Naive thymus-derived CD4-positive, alpha-beta T cell (primary cell): ENCODE data around the gene NFKBIZ. TPM values are rescaled to one million over a fixed set of nuclear protein-coding genes. Genes with fewer than 3 reads are reported as not detected.

ENCODE experiments used
- ATAC-seq: fragments of 150-1000 bp; cut with Tn5 transposase; 2 replicates; pipeline ENCODE4 v1.10.0; 2021; ENCODE audit warnings: mild to moderate bottlenecking, moderate library complexity
- CTCF ChIA-PET: fragments of 350-600 bp; sonication (Branson Sonifier 250); formaldehyde crosslinking; loops from one replicate; lab custom pipeline; 2021; ENCODE audit warnings: antibody characterized with exemption; lab: Charles Lee
- POLR2A ChIA-PET: fragments of 350-600 bp; sonication (Branson Sonifier 250); formaldehyde crosslinking; loops from one replicate; lab custom pipeline; 2021; ENCODE audit warnings: antibody characterized with exemption, inconsistent platforms; lab: Charles Lee
- DNase-seq, 9 donors: peaks; one replicate each; pipeline versions ENCODE4 v3.0.0 to v3.0.0-alpha.2; 2020 to 2022; ENCODE audit warnings: mixed read lengths in 1 of 9
- H3K27ac ChIP-seq: one replicate; pipeline ENCODE4 v1.7.0; 2013; ENCODE audit warnings: mild to moderate bottlenecking, low read depth, low read length, moderate library complexity
- H3K27me3 ChIP-seq, 2 donors: one replicate each; pipeline ENCODE4 v1.7.0; 2013; ENCODE audit warnings: low read length in 2 of 2, mild to moderate bottlenecking in 2 of 2, moderate library complexity in 2 of 2; ENCODE audit not compliant: control insufficient read depth in 2 of 2, insufficient read depth in 2 of 2
- H3K36me3 ChIP-seq, 3 experiments: 1 replicate in 2 of 3; 2 replicates in 1 of 3; pipeline ENCODE4 v1.7.0; 2013; ENCODE audit warnings: low read length in 3 of 3, mild to moderate bottlenecking in 3 of 3, moderate library complexity in 1 of 3; ENCODE audit not compliant: insufficient read depth in 3 of 3, control insufficient read depth in 2 of 3
- H3K4me1 ChIP-seq, 2 donors: one replicate each; pipeline ENCODE4 v1.7.0; 2013; ENCODE audit warnings: low read length in 2 of 2, mild to moderate bottlenecking in 2 of 2, moderate library complexity in 1 of 2; ENCODE audit not compliant: control insufficient read depth in 2 of 2, insufficient read depth in 2 of 2
- H3K4me3 ChIP-seq: 2 replicates; pipeline ENCODE4 v1.7.0; 2013; ENCODE audit warnings: mild to moderate bottlenecking, low read length
- H3K9me3 ChIP-seq, 3 experiments: 1 replicate in 2 of 3; 2 replicates in 1 of 3; pipeline ENCODE4 v1.7.0; 2013; ENCODE audit warnings: low read length in 3 of 3; ENCODE audit not compliant: control insufficient read depth in 2 of 3
- H3K27ac Mint-ChIP-seq, 9 donors: one replicate each; pipeline ENCODE4 v1.8.0; 2020 to 2022; ENCODE audit warnings: mixed read lengths in 9 of 9, mild to moderate bottlenecking in 8 of 9, moderate library complexity in 5 of 9, inconsistent platforms in 2 of 9
- H3K27me3 Mint-ChIP-seq, 5 donors: one replicate each; pipeline ENCODE4 v1.8.0; 2021 to 2022; ENCODE audit warnings: mixed read lengths in 5 of 5, mild to moderate bottlenecking in 1 of 5
- H3K36me3 Mint-ChIP-seq, 5 donors: one replicate each; pipeline ENCODE4 v1.8.0; 2020 to 2022; ENCODE audit warnings: mixed read lengths in 5 of 5, mild to moderate bottlenecking in 3 of 5, inconsistent platforms in 1 of 5
- H3K4me1 Mint-ChIP-seq, 7 donors: one replicate each; pipeline ENCODE4 v1.8.0; 2020 to 2022; ENCODE audit warnings: mixed read lengths in 7 of 7, mild to moderate bottlenecking in 3 of 7, inconsistent platforms in 1 of 7
- H3K4me3 Mint-ChIP-seq, 10 donors: one replicate each; pipeline ENCODE4 v1.8.0; 2020 to 2022; ENCODE audit warnings: mild to moderate bottlenecking in 10 of 10, mixed read lengths in 10 of 10, moderate library complexity in 6 of 10, inconsistent platforms in 2 of 10
- H3K9me3 Mint-ChIP-seq, 11 donors: one replicate each; pipeline ENCODE4 v1.8.0; 2020 to 2022; ENCODE audit warnings: mixed read lengths in 11 of 11, mild to moderate bottlenecking in 4 of 11, inconsistent platforms in 1 of 11, moderate library complexity in 1 of 11
- intact Hi-C, 2 donors: fragments of 100-400 bp; cut with micrococcal nuclease; formaldehyde crosslinking; loops; one replicate each; pipeline ENCODE4 v1.15.1; 2023
- polyA plus RNA-seq, 2 donors: library from polyadenylated mRNA; unstranded; fragments of 300-500 nt; fragmentation: Illumina TruSeq; gene quantifications; one replicate each; pipeline ENCODE4 v1.2.3, GENCODE V29; 2021
- total RNA-seq, 6 experiments: library from RNA in 5 of 6; stranded (reverse) in 5 of 6; gene quantifications; 1 replicate in 5 of 6; 2 replicates in 1 of 6; pipeline ENCODE4 v1.2.3 and lab custom pipeline; 2021 to 2026

The NFKBIZ gene
- total and polyA plus RNA-seq, 7 experiments from 2014 or later = 21.0 to 913 (median 117) TPM

GRCh38 chr3:101811875-101812274 lies 37.4 kb upstream of the NFKBIZ start:
- intact Hi-C loops = loop anchor here (5.0 kb wide), 2 partner anchors 245 to 300 kb away; no protein-coding TSS in a partner anchor
- H3K4me1 ChIP-seq = peaks cover 0 to 32% of the 10 kb centered on the region in 2 donors
- no peaks in the 10 kb centered on the region for H3K9me3 Mint-ChIP-seq
- H3K4me3 Mint-ChIP-seq = no peak overlapping the region
- H3K27ac Mint-ChIP-seq = peak overlapping the region in 4 of 9 donors; percentile 32 to 58 (median 44)
- no peaks in the 10 kb centered on the region for H3K9me3 ChIP-seq
- no peaks in the 10 kb centered on the region for H3K27me3 ChIP-seq
- ATAC-seq = no peak
- DNase-seq = no peak
- ChIA-PET CTCF (interaction anchor here (0.7 to 15.9 kb wide), 9 partner anchors 8 to 1187 kb away, joined by 3 to 423 read pairs (median 4); partner anchors contain the start of gene NFKBIZ), POLR2A (interaction anchor here (0.6 to 3.6 kb wide), 2 partner anchors 38 to 249 kb away, joined by 3 to 19 read pairs; partner anchors contain the start of gene NFKBIZ)
- H3K27me3 Mint-ChIP-seq = no peaks in the 10 kb centered on the region
- peaks cover 0 to 16% (median 0%) of the 10 kb centered on the region in 3 experiments for H3K36me3 ChIP-seq
- H3K4me1 Mint-ChIP-seq = peaks cover 14 to 66% (median 60%) of the 10 kb centered on the region in 7 donors
- no peak overlapping the region for H3K4me3 ChIP-seq
- no peak overlapping the region for H3K27ac ChIP-seq
- peaks cover 0 to 20% (median 10%) of the 10 kb centered on the region in 5 donors for H3K36me3 Mint-ChIP-seq

GRCh38 chr3:101812895-101813294 lies 36.4 kb upstream of the NFKBIZ start:
- Histone ChIP-seq H3K27ac (no peak overlapping the region), H3K4me1 (peaks cover 0 to 32% of the 10 kb centered on the region in 2 donors), H3K36me3 (peaks cover 0 to 21% (median 5%) of the 10 kb centered on the region in 3 experiments), H3K9me3 (no peaks in the 10 kb centered on the region), H3K27me3 (no peaks in the 10 kb centered on the region), H3K4me3 (no peak overlapping the region)
- ATAC-seq (no peak), DNase-seq (no peak)
- Mint-ChIP-seq H3K36me3 (peaks cover 4 to 26% (median 15%) of the 10 kb centered on the region in 5 donors), H3K4me3 (no peak overlapping the region), H3K4me1 (peaks cover 14 to 70% (median 59%) of the 10 kb centered on the region in 7 donors), H3K9me3 (no peaks in the 10 kb centered on the region), H3K27me3 (no peaks in the 10 kb centered on the region), H3K27ac (peak overlapping the region in 4 of 9 donors; percentile 4 to 75 (median 53))
- ChIA-PET POLR2A (interaction anchor here (0.6 to 3.6 kb wide), 4 partner anchors 28 to 413 kb away, joined by 3 to 28 read pairs (median 11); partner anchors contain the start of genes NFKBIZ and NXPE3), CTCF (interaction anchor here (0.6 to 15.9 kb wide), 8 partner anchors 9 to 414 kb away, joined by 3 to 423 read pairs (median 4); partner anchors contain the start of gene NFKBIZ)
- intact Hi-C loops = loop anchor here (1.0 to 5.0 kb wide), 6 partner anchors 36 to 416 kb away; partner anchors contain the start of gene NFKBIZ (in 1 of the 2)

GRCh38 chr3:101813817-101814440 lies 35.4 kb upstream of the NFKBIZ start:
- Mint-ChIP-seq H3K4me1 (peaks cover 14 to 73% (median 57%) of the 10 kb centered on the region in 7 donors), H3K36me3 (peaks cover 7 to 28% (median 19%) of the 10 kb centered on the region in 5 donors), H3K27me3 (no peaks in the 10 kb centered on the region), H3K4me3 (peak overlapping the region in 3 of 10 donors; percentile 10 to 16 (median 14)), H3K9me3 (no peaks in the 10 kb centered on the region), H3K27ac (peak overlapping the region in 7 of 9 donors; percentile 4 to 75 (median 34))
- H3K4me3 ChIP-seq = no peak overlapping the region
- DNase-seq = peak in 5 of 9 donors; percentile 35 to 57 (median 43)
- no peaks in the 10 kb centered on the region for H3K9me3 ChIP-seq
- peak; percentile 38 for ATAC-seq
- H3K36me3 ChIP-seq = peaks cover 0 to 23% (median 5%) of the 10 kb centered on the region in 3 experiments
- ChIA-PET CTCF (interaction anchor here (0.7 to 15.9 kb wide), 11 partner anchors 9 to 723 kb away, joined by 3 to 423 read pairs (median 4); partner anchors contain the start of gene NFKBIZ), POLR2A (interaction anchor here (0.6 to 3.0 kb wide), 7 partner anchors 32 to 412 kb away, joined by 3 to 28 read pairs (median 3); partner anchors contain the start of gene NFKBIZ)
- intact Hi-C loops = loop anchor here (1.0 to 5.0 kb wide), 6 partner anchors 35 to 415 kb away; partner anchors contain the start of gene NFKBIZ (in 1 of the 2)
- H3K27me3 ChIP-seq = no peaks in the 10 kb centered on the region
- peaks cover 0 to 31% of the 10 kb centered on the region in 2 donors for H3K4me1 ChIP-seq
- no peak overlapping the region for H3K27ac ChIP-seq

- POLR2A ChIA-PET = interaction anchor here (0.5 to 3.0 kb wide), 9 partner anchors 19 to 411 kb away, joined by 3 to 28 read pairs (median 4); partner anchors contain the start of genes NFKBIZ and RPL24
- DNase-seq = peak in 2 of 9 donors; percentile 23 to 24
- intact Hi-C loops = loop anchor here (5.0 kb wide), 3 partner anchors 242 to 562 kb away; no protein-coding TSS in a partner anchor
- ATAC-seq = peak; percentile 51
- no peaks in the 10 kb centered on the region for H3K27me3 ChIP-seq
- no peaks in the 10 kb centered on the region for H3K9me3 ChIP-seq
- H3K27ac Mint-ChIP-seq = peak overlapping the region in 8 of 9 donors; percentile 3 to 87 (median 76)
- H3K36me3 Mint-ChIP-seq = peaks cover 7 to 34% (median 25%) of the 10 kb centered on the region in 5 donors
- no peak overlapping the region for H3K27ac ChIP-seq
- no peak overlapping the region for H3K4me3 ChIP-seq
- peaks cover 0 to 22% of the 10 kb centered on the region in 2 donors for H3K4me1 ChIP-seq
- peaks cover 9 to 70% (median 54%) of the 10 kb centered on the region in 7 donors for H3K4me1 Mint-ChIP-seq
- no peaks in the 10 kb centered on the region for H3K9me3 Mint-ChIP-seq
- CTCF ChIA-PET = interaction anchor here (1.0 to 15.9 kb wide), 5 partner anchors 11 to 412 kb away, joined by 3 to 423 read pairs (median 7); partner anchors contain the start of gene NFKBIZ
- H3K36me3 ChIP-seq = peaks cover 2 to 26% (median 5%) of the 10 kb centered on the region in 3 experiments
- H3K27me3 Mint-ChIP-seq = no peaks in the 10 kb centered on the region
- H3K4me3 Mint-ChIP-seq = peak overlapping the region in 5 of 10 donors; percentile 9 to 27 (median 16)
Measured at GRCh38 chr3:101814835-101815234, 34.5 kb upstream of the NFKBIZ start.

- H3K9me3 Mint-ChIP-seq = no peaks in the 10 kb centered on the region
- peaks cover 5 to 36% (median 7%) of the 10 kb centered on the region in 3 experiments for H3K36me3 ChIP-seq
- peaks cover 0 to 12% of the 10 kb centered on the region in 2 donors for H3K4me1 ChIP-seq
- H3K27ac ChIP-seq = no peak overlapping the region
- H3K27me3 ChIP-seq = no peaks in the 10 kb centered on the region
- H3K27ac Mint-ChIP-seq = peak overlapping the region in 8 of 9 donors; percentile 19 to 81 (median 60)
- ChIA-PET POLR2A (interaction anchor here (0.7 to 1.1 kb wide), 5 partner anchors 10 to 409 kb away, joined by 3 to 4 read pairs (median 4); partner anchors contain the start of gene NFKBIZ), CTCF (interaction anchor here (0.7 to 3.8 kb wide), 5 partner anchors 8 to 410 kb away, joined by 3 to 19 read pairs (median 3); no protein-coding TSS in a partner anchor)
- H3K4me1 Mint-ChIP-seq = peaks cover 10 to 60% (median 42%) of the 10 kb centered on the region in 7 donors
- DNase-seq (no peak), ATAC-seq (no peak)
- H3K9me3 ChIP-seq = no peaks in the 10 kb centered on the region
- H3K36me3 Mint-ChIP-seq = peaks cover 7 to 42% (median 33%) of the 10 kb centered on the region in 5 donors
- H3K27me3 Mint-ChIP-seq = no peaks in the 10 kb centered on the region
- intact Hi-C loops = loop anchor here in 1 of 2 donors (5.0 kb wide), 1 partner anchor 561 kb away; no protein-coding TSS in a partner anchor
- H3K4me3 Mint-ChIP-seq = no peak overlapping the region
- no peak overlapping the region for H3K4me3 ChIP-seq
Measured at GRCh38 chr3:101816215-101817149, 32.8 kb upstream of the NFKBIZ start.
